IMR-90 (cell line): Measurements from ENCODE around the gene ANKRD10. TPM values are rescaled to one million over a fixed set of nuclear protein-coding genes. Genes with fewer than 3 reads are reported as not detected.

Experiments
- ATAC-seq: fragments of 200-7000 bp; cut with Tn5 transposase; 2 replicates; pipeline ENCODE4 v1.9.1; 2020; ENCODE audit warnings: low read depth, mild to moderate bottlenecking, moderate library complexity
- BruUV-seq: library from RNA; stranded (reverse); fragments of 400-500 nt; replicated peaks from 2 replicates; lab custom pipeline; 2021; lab: Mats Ljungman, UMichigan
- CTCF ChIA-PET: fragments of 300-600 bp; formaldehyde crosslinking; extraction: SDS; loops from one replicate; lab custom pipeline; 2021; ENCODE audit warnings: antibody characterized with exemption; lab: Yijun Ruan, JAX
- POLR2A ChIA-PET: fragments of 300-600 bp; sonication (Branson Sonifier 250); formaldehyde crosslinking; loops from one replicate; lab custom pipeline; 2022; ENCODE audit warnings: antibody characterized with exemption; ENCODE audit not compliant: unreplicated experiment; lab: Charles Lee
- DNase-seq: peaks from one replicate; pipeline ENCODE4 v3.0.0; 2013
- H2AFZ ChIP-seq: replicated peaks from 2 replicates; pipeline ENCODE3; 2013; ENCODE audit warnings: low read length, mild to moderate bottlenecking; ENCODE audit not compliant: poor library complexity
- H2AK5ac ChIP-seq: 2 replicates; pipeline ENCODE4 v1.6.1; 2013; ENCODE audit warnings: low read depth, low read length, inconsistent platforms
- H2AK9ac ChIP-seq: replicated peaks from 2 replicates; pipeline ENCODE3; 2013; ENCODE audit warnings: mild to moderate bottlenecking, low read depth, low read length, moderate library complexity; ENCODE audit not compliant: poor library complexity
- H2BK120ac ChIP-seq: 2 replicates; pipeline ENCODE4 v1.6.1; 2013; ENCODE audit warnings: low read depth, low read length, inconsistent platforms
- H2BK15ac ChIP-seq: 3 replicates; pipeline ENCODE4 v1.6.1; 2013; ENCODE audit warnings: low read depth, low read length, inconsistent platforms
- H2BK20ac ChIP-seq: 2 replicates; pipeline ENCODE4 v1.6.1; 2013; ENCODE audit warnings: low read depth, mild to moderate bottlenecking, inconsistent platforms, low read length, moderate library complexity
- H2BK5ac ChIP-seq: 2 replicates; pipeline ENCODE4 v1.6.1; 2013; ENCODE audit warnings: mild to moderate bottlenecking, low read depth, low read length, inconsistent platforms; ENCODE audit not compliant: poor library complexity, severe bottlenecking
- H3K14ac ChIP-seq: replicated peaks from 2 replicates; pipeline ENCODE4 v1.6.1; 2013; ENCODE audit warnings: low read depth, low read length, inconsistent platforms
- H3K18ac ChIP-seq: 2 replicates; pipeline ENCODE4 v1.6.1; 2013; ENCODE audit warnings: low read depth, low read length, control low read depth
- H3K23ac ChIP-seq: 2 replicates; pipeline ENCODE4 v1.6.1; 2013; ENCODE audit warnings: low read depth, low read length, inconsistent platforms
- H3K27ac ChIP-seq: 2 replicates; pipeline ENCODE4 v1.5.1; 2013; ENCODE audit warnings: mild to moderate bottlenecking, control low read depth, low read length; ENCODE audit not compliant: insufficient read depth
- H3K27me3 ChIP-seq: 2 replicates; pipeline ENCODE4 v1.6.1; 2013; ENCODE audit warnings: low read length; ENCODE audit not compliant: control insufficient read depth, insufficient read depth
- H3K36me3 ChIP-seq: 2 replicates; pipeline ENCODE4 v1.6.1; 2013; ENCODE audit warnings: low read length, mixed read lengths; ENCODE audit not compliant: control insufficient read depth, insufficient read depth
- H3K4ac ChIP-seq: 2 replicates; pipeline ENCODE4 v1.6.1; 2013; ENCODE audit warnings: low read depth, low read length, inconsistent platforms
- H3K4me1 ChIP-seq: 2 replicates; pipeline ENCODE4 v1.6.1; 2013; ENCODE audit warnings: low read length, mixed read lengths; ENCODE audit not compliant: control insufficient read depth, insufficient read depth
- H3K4me2 ChIP-seq: 2 replicates; pipeline ENCODE4 v1.6.1; 2013; ENCODE audit warnings: low read depth, mild to moderate bottlenecking, control low read depth, low read length, moderate library complexity
- H3K4me3 ChIP-seq: 2 replicates; pipeline ENCODE4 v1.5.1; 2013; ENCODE audit warnings: low read depth, mild to moderate bottlenecking, control low read depth, low read length, moderate library complexity; ENCODE audit not compliant: insufficient read depth
- H3K56ac ChIP-seq: 2 replicates; pipeline ENCODE4 v1.6.1; 2013; ENCODE audit warnings: low read length, inconsistent platforms; ENCODE audit not compliant: insufficient read depth; ENCODE audit errors: extremely low read depth
- H3K79me1 ChIP-seq, 2 experiments: 2 replicates each; pipeline ENCODE4 v1.6.1; 2013; ENCODE audit warnings: low read length in 2 of 2, inconsistent platforms in 1 of 2, low read depth in 1 of 2
- H3K9ac ChIP-seq: 2 replicates; pipeline ENCODE4 v1.6.1; 2013; ENCODE audit warnings: low read depth, low read length, control low read depth
- H3K9me1 ChIP-seq: 2 replicates; pipeline ENCODE4 v1.6.1; 2013; ENCODE audit warnings: low read length, inconsistent platforms; ENCODE audit not compliant: insufficient read depth
- H3K9me3 ChIP-seq: 2 replicates; pipeline ENCODE4 v1.6.1; 2013; ENCODE audit warnings: low read length; ENCODE audit not compliant: control insufficient read depth, insufficient read depth
- H4K20me1 ChIP-seq: 2 replicates; pipeline ENCODE4 v1.6.1; 2013; ENCODE audit warnings: low read length, inconsistent platforms; ENCODE audit not compliant: insufficient read depth
- H4K5ac ChIP-seq: 2 replicates; pipeline ENCODE4 v1.6.1; 2013; ENCODE audit warnings: mild to moderate bottlenecking, low read depth, low read length, control low read depth
- H4K8ac ChIP-seq, 2 experiments: 2 replicates each; pipeline ENCODE4 v1.6.1; 2013; ENCODE audit warnings: low read depth in 2 of 2, low read length in 2 of 2, control low read depth in 1 of 2, inconsistent platforms in 1 of 2
- H4K91ac ChIP-seq: 2 replicates; pipeline ENCODE4 v1.6.1; 2013; ENCODE audit warnings: low read depth, low read length, inconsistent platforms; ENCODE audit not compliant: insufficient read depth
- BHLHE40 ChIP-seq: fragments of 150-350 bp; IDR thresholded peaks from 2 replicates; pipeline ENCODE4 v1.6.1; 2016; ENCODE audit warnings: mild to moderate bottlenecking, low read depth, low read length
- CEBPB ChIP-seq: IDR thresholded peaks from 2 replicates; pipeline ENCODE4 v1.6.1; 2012; ENCODE audit warnings: low read depth, low read length, improper control_type of control experiment
- CHD1 ChIP-seq: IDR thresholded peaks from 2 replicates; pipeline ENCODE4 v1.6.1; 2012; ENCODE audit warnings: low read depth, low read length, improper control_type of control experiment
- FOS ChIP-seq: fragments of 150-350 bp; IDR thresholded peaks from 2 replicates; pipeline ENCODE4 v1.6.1; 2016; ENCODE audit warnings: low read depth, low read length
- MAFK ChIP-seq: IDR thresholded peaks from 2 replicates; pipeline ENCODE4 v1.6.1; 2012; ENCODE audit warnings: low read depth, low read length, improper control_type of control experiment
- MAZ ChIP-seq: IDR thresholded peaks from 2 replicates; pipeline ENCODE4 v1.6.1; 2012; ENCODE audit warnings: low read depth, mild to moderate bottlenecking, low read length, improper control_type of control experiment, moderate library complexity, borderline replicate concordance
- MXI1 ChIP-seq: IDR thresholded peaks from 2 replicates; pipeline ENCODE4 v1.6.1; 2012; ENCODE audit warnings: low read depth, mild to moderate bottlenecking, low read length, moderate library complexity, borderline replicate concordance
- NFE2L2 ChIP-seq: fragments of 150-350 bp; IDR thresholded peaks from 2 replicates; pipeline ENCODE4 v1.6.1; 2016; ENCODE audit warnings: low read depth, mild to moderate bottlenecking, low read length
- POLR2A ChIP-seq: IDR thresholded peaks from 2 replicates; pipeline ENCODE4 v1.6.1; 2012; ENCODE audit warnings: mild to moderate bottlenecking, low read depth, low read length
- RAD21 ChIP-seq: IDR thresholded peaks from 2 replicates; pipeline ENCODE4 v1.6.1; 2012; ENCODE audit warnings: low read length, improper control_type of control experiment
- RFX5 ChIP-seq: IDR thresholded peaks from 2 replicates; pipeline ENCODE4 v1.8.0; 2012; ENCODE audit warnings: low read depth, mild to moderate bottlenecking, low read length, moderate library complexity
- SMC3 ChIP-seq: fragments of 150-350 bp; IDR thresholded peaks from 2 replicates; pipeline ENCODE4 v1.6.1; 2016; ENCODE audit warnings: low read depth, mild to moderate bottlenecking, antibody characterized with exemption, low read length, moderate library complexity
- WGBS, 2 experiments: methylation state at CpG; one replicate each; pipeline versions ENCODE4 v1.1.5 to v1.1.7; 2013; ENCODE audit warnings: missing lambda C conversion rate in 2 of 2; ENCODE audit not compliant: insufficient read length in 1 of 2; ENCODE audit errors: extremely low coverage in 2 of 2; 5-methylcytosine and 5-hydroxymethylcytosine counted together
- dilution Hi-C: fragments of 300-500 bp; cut with HindIII; formaldehyde crosslinking; loops from one replicate; pipeline ENCODE4 v1.14.3; 2018; ENCODE audit warnings: low sequenced_read_pairs; ENCODE audit not compliant: unreplicated experiment
- in situ Hi-C: fragments of 300-500 bp; cut with MboI; formaldehyde crosslinking; loops from 3 replicates; pipeline ENCODE4 v1.14.3; 2019; ENCODE audit warnings: low sequenced_read_pairs, inconsistent platforms, mixed read lengths
- intact Hi-C: fragments of 100-400 bp; cut with micrococcal nuclease; formaldehyde crosslinking; loops from 2 replicates; pipeline ENCODE4 v1.10.0; 2022
- polyA plus RNA-seq, 3 experiments: library from polyadenylated mRNA; depleted of rRNA; stranded (reverse); fragments of >200 nt; gene quantifications; 2 replicates each; pipeline ENCODE4 v1.2.3, GENCODE V29; 2012; ENCODE audit warnings: low replicate concordance in 1 of 3
- total RNA-seq: library from RNA; depleted of rRNA; stranded (reverse); fragments of >200 nt; gene quantifications from 2 replicates; pipeline ENCODE4 v1.2.3, GENCODE V29; 2012
- TF ChIP-seq, protein P1 (sequence below): fragments of 150-350 bp; IDR thresholded peaks from 2 replicates; pipeline ENCODE4 v1.6.1; 2016; ENCODE audit warnings: low read depth, mild to moderate bottlenecking, low read length, moderate library complexity, borderline replicate concordance
- TF ChIP-seq, protein P2 (sequence below): conservative IDR thresholded peaks from 2 replicates; pipeline ENCODE4 v1.5.1; 2012; ENCODE audit warnings: mild to moderate bottlenecking, low read depth, low read length, improper control_type of control experiment
- TF ChIP-seq, protein P3 (sequence below): fragments of 150-350 bp; IDR thresholded peaks from 2 replicates; pipeline ENCODE4 v1.6.1; 2017; ENCODE audit warnings: mild to moderate bottlenecking, antibody characterized with exemption, low read length, low read depth

ANKRD10 gene
- total and polyA plus RNA-seq, 2 of the 4 experiments (the other 2 are of a cell fraction): 18.3 to 31.1 TPM

DNA sequence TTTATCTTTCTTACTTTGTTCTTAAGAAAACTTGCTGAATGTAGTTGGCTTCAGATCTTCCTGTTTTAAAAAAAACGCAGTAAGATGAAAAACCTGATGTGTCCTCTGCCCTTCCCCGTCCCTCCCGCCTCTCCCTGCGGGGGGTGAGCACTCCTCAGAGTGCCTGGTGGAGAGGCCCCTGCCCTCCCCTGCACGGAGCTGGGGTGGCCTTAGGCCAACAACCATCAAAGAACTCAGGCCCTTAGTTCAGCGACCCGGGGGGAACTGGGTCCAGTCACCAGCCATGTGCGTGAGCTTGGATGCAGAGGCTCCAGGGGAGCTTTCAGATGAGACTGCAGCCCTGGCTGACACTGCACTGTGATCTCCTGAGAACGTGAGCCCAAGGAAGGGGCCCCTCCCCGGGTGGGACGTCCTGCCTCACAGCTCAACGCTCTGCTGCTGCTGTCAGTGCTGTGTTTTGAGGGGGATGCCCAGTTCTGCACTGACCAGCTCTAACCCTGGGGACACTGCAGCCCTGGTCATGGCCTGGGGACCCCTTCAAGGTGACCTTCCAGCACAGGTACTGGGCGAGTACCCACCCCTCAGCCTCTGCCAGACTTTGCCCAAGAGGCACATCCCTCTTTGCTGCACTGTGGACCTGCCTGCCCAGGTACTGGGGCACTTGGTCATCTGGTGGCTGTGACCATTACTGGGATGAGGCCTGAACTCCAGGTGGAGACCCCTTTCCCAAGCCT is 42.7 kb downstream of the ANKRD10 start:
- H3K27me3 ChIP-seq: no peaks in the 10 kb centered on the region
- peaks cover 11% of the 10 kb centered on the region; the same call in 1 of the 2 replicates for H3K4me1 ChIP-seq
- in situ Hi-C loops: no loop called here
- peak overlapping the region; percentile 17; the same call in 1 of the 2 replicates for H3K4ac ChIP-seq
- H3K4me3 ChIP-seq: no peak overlapping the region
- peak overlapping the region; percentile 15 for H2AFZ ChIP-seq
- intact Hi-C loops: loop anchor here (5.0 kb wide), 2 partner anchors 40 to 180 kb away; no protein-coding TSS in a partner anchor
- POLR2A ChIA-PET: no interaction called here
- no peak overlapping the region for H3K14ac ChIP-seq
- no peak for DNase-seq
- dilution Hi-C loops: no loop called here
- H3K56ac ChIP-seq: no peak overlapping the region
- no peak overlapping the region for H2AK9ac ChIP-seq
- H3K18ac ChIP-seq: no peak overlapping the region
- no TSS peak for BruUV-seq
- no peak for ATAC-seq
- H4K91ac ChIP-seq: no peak overlapping the region
- H3K9ac ChIP-seq: no peak overlapping the region
- H2BK20ac ChIP-seq: no peak overlapping the region
- no peaks in the 10 kb centered on the region for H3K36me3 ChIP-seq
- peaks cover 9 to 19% of the 10 kb centered on the region in 2 experiments; a peak in 2 of 4 replicates for H3K79me1 ChIP-seq
- peaks cover 15% of the 10 kb centered on the region for H3K9me1 ChIP-seq
- H3K9me3 ChIP-seq: no peaks in the 10 kb centered on the region
- H2BK15ac ChIP-seq: no peak overlapping the region
- no peaks in the 10 kb centered on the region for H4K20me1 ChIP-seq
- H4K8ac ChIP-seq: no peak overlapping the region; a peak in 1 of 4 replicates
- no peak overlapping the region for H3K4me2 ChIP-seq
- CTCF ChIA-PET: no interaction called here
- WGBS, 2 experiments: 73% methylated on average over 5 of the region's 13 CpGs; no CpG with 5 or more reads in 1 of the 2 experiments
- H2BK120ac ChIP-seq: no peak overlapping the region
- no peak overlapping the region for H2BK5ac ChIP-seq
- TF ChIP-seq, protein P1, sequence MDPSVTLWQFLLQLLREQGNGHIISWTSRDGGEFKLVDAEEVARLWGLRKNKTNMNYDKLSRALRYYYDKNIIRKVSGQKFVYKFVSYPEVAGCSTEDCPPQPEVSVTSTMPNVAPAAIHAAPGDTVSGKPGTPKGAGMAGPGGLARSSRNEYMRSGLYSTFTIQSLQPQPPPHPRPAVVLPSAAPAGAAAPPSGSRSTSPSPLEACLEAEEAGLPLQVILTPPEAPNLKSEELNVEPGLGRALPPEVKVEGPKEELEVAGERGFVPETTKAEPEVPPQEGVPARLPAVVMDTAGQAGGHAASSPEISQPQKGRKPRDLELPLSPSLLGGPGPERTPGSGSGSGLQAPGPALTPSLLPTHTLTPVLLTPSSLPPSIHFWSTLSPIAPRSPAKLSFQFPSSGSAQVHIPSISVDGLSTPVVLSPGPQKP: no peak
- TF ChIP-seq, protein P2, sequence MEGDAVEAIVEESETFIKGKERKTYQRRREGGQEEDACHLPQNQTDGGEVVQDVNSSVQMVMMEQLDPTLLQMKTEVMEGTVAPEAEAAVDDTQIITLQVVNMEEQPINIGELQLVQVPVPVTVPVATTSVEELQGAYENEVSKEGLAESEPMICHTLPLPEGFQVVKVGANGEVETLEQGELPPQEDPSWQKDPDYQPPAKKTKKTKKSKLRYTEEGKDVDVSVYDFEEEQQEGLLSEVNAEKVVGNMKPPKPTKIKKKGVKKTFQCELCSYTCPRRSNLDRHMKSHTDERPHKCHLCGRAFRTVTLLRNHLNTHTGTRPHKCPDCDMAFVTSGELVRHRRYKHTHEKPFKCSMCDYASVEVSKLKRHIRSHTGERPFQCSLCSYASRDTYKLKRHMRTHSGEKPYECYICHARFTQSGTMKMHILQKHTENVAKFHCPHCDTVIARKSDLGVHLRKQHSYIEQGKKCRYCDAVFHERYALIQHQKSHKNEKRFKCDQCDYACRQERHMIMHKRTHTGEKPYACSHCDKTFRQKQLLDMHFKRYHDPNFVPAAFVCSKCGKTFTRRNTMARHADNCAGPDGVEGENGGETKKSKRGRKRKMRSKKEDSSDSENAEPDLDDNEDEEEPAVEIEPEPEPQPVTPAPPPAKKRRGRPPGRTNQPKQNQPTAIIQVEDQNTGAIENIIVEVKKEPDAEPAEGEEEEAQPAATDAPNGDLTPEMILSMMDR: no peak
- TF ChIP-seq SMC3: no peak
- TF ChIP-seq POLR2A: no peak
- TF ChIP-seq MAZ: no peak
- TF ChIP-seq RFX5: no peak
- TF ChIP-seq MXI1: no peak
- no peak for TF ChIP-seq RAD21
- no peak for TF ChIP-seq BHLHE40
- TF ChIP-seq CEBPB: no peak
- no peak for TF ChIP-seq CHD1
- no peak for TF ChIP-seq FOS
- TF ChIP-seq, protein P3, sequence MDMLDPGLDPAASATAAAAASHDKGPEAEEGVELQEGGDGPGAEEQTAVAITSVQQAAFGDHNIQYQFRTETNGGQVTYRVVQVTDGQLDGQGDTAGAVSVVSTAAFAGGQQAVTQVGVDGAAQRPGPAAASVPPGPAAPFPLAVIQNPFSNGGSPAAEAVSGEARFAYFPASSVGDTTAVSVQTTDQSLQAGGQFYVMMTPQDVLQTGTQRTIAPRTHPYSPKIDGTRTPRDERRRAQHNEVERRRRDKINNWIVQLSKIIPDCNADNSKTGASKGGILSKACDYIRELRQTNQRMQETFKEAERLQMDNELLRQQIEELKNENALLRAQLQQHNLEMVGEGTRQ: no peak
- TF ChIP-seq NFE2L2: no peak
- no peak for TF ChIP-seq MAFK
- H2AK5ac ChIP-seq: no peak overlapping the region
- H3K23ac ChIP-seq: no peak overlapping the region
- no peak overlapping the region for H3K27ac ChIP-seq
- H4K5ac ChIP-seq: no peak overlapping the region
